GM12878 (cell line): ENCODE results near the gene SKAP1. TPM values are rescaled to one million over a fixed set of nuclear protein-coding genes. Genes with fewer than 3 reads are reported as not detected.

Experiments used
- ATAC-seq: fragments of 200-7000 bp; cut with Tn5 transposase; 3 replicates; pipeline ENCODE4 v1.9.1; 2020; ENCODE audit warnings: mild to moderate bottlenecking, moderate library complexity
- BruUV-seq: library from RNA; stranded (reverse); fragments of 400-500 nt; replicated peaks from 2 replicates; lab custom pipeline; 2021; lab: Mats Ljungman, UMichigan
- CTCF ChIA-PET: fragments of 300-600 bp; sonication (Branson Sonifier 250); formaldehyde crosslinking; extraction: SDS; loops from one replicate; lab custom pipeline; 2021; ENCODE audit warnings: inconsistent platforms; lab: Yijun Ruan, JAX
- POLR2A ChIA-PET: fragments of 350-600 bp; formaldehyde crosslinking; extraction: SDS; loops from one replicate; lab custom pipeline; 2021; ENCODE audit warnings: inconsistent platforms; lab: Charles Lee
- RAD21 ChIA-PET: fragments of 300-600 bp; sonication (Branson Sonifier 250); formaldehyde crosslinking; loops from one replicate; lab custom pipeline; 2023; ENCODE audit warnings: antibody characterized with exemption; ENCODE audit not compliant: unreplicated experiment; lab: Charles Lee
- SMC1A ChIA-PET: fragments of 300-600 bp; sonication (Branson Sonifier 250); formaldehyde crosslinking; loops from one replicate; lab custom pipeline; 2023; ENCODE audit not compliant: unreplicated experiment, uncharacterized antibody; lab: Charles Lee
- DNase-seq: peaks from one replicate; pipeline ENCODE4 v3.0.0-alpha.2; 2011; ENCODE audit warnings: low read depth, low spot score
- FAIRE-seq: peaks from 3 replicates; lab custom pipeline; 2011; peaks lifted over from hg19 to GRCh38; lab: Jason Lieb, UNC
- H2AFZ ChIP-seq: 2 replicates; pipeline ENCODE4 v1.6.0; 2011; ENCODE audit warnings: low read depth, low read length, control low read depth; ENCODE audit not compliant: control insufficient read depth
- H3K27ac ChIP-seq: 2 replicates; pipeline ENCODE4 v1.5.1; 2011; ENCODE audit warnings: control low read depth; ENCODE audit not compliant: control insufficient read depth, insufficient read depth
- H3K27me3 ChIP-seq, 2 experiments: replicated peaks in 1 of 2; 2 replicates each; pipeline versions ENCODE4 v1.6.0 to v1.6.1; 2011; ENCODE audit warnings: low read length in 1 of 2; ENCODE audit not compliant: control insufficient read depth in 2 of 2, insufficient read depth in 2 of 2
- H3K36me3 ChIP-seq, 2 experiments: 2 replicates each; pipeline ENCODE4 v1.5.1; 2011; ENCODE audit warnings: low read length in 1 of 2; ENCODE audit not compliant: control insufficient read depth in 2 of 2, insufficient read depth in 2 of 2
- H3K4me1 ChIP-seq: 2 replicates; pipeline ENCODE4 v1.6.1; 2011; ENCODE audit warnings: mild to moderate bottlenecking, low read length, moderate library complexity, mixed read lengths; ENCODE audit not compliant: control insufficient read depth, insufficient read depth
- H3K4me2 ChIP-seq: 2 replicates; pipeline ENCODE4 v1.6.0; 2011; ENCODE audit warnings: control low read depth; ENCODE audit not compliant: control insufficient read depth, insufficient read depth
- H3K4me3 ChIP-seq: fragments of 200-600 bp; sonication (generic); 2 replicates; pipeline ENCODE4 v1.5.1; 2016
- H3K79me2 ChIP-seq: 2 replicates; pipeline ENCODE4 v1.6.0; 2011; ENCODE audit warnings: low read length; ENCODE audit not compliant: control insufficient read depth, insufficient read depth
- H3K9ac ChIP-seq: 2 replicates; pipeline ENCODE4 v1.8.0; 2011; ENCODE audit warnings: low read length, control low read depth, mixed read lengths; ENCODE audit not compliant: control insufficient read depth, insufficient read depth
- H3K9me3 ChIP-seq: replicated peaks from 3 replicates; pipeline ENCODE4 v1.5.1; 2011; ENCODE audit warnings: mild to moderate bottlenecking, low read length; ENCODE audit not compliant: control insufficient read depth, insufficient read depth
- H4K20me1 ChIP-seq: 2 replicates; pipeline ENCODE4 v1.6.0; 2011; ENCODE audit not compliant: control insufficient read depth, insufficient read depth
- BCLAF1 ChIP-seq: fragments of 450-650 bp; IDR thresholded peaks from 2 replicates; pipeline ENCODE4 v1.6.1; 2017; ENCODE audit warnings: antibody characterized with exemption, mild to moderate bottlenecking, moderate library complexity
- CREM ChIP-seq: IDR thresholded peaks from 2 replicates; pipeline ENCODE4 v1.6.1; 2014; ENCODE audit warnings: antibody characterized with exemption, low read depth
- EED ChIP-seq: sonication (generic); IDR thresholded peaks from 2 replicates; pipeline ENCODE4 v1.6.1; 2016; ENCODE audit warnings: antibody characterized with exemption, low read depth
- ELK1 ChIP-seq: IDR thresholded peaks from 2 replicates; pipeline ENCODE4 v1.6.1; 2012; ENCODE audit warnings: low read depth, low read length, improper control_type of control experiment
- FOS ChIP-seq: IDR thresholded peaks from 3 replicates; pipeline ENCODE4 v1.6.1; 2011; ENCODE audit warnings: borderline replicate concordance; ENCODE audit not compliant: insufficient read length; ENCODE audit errors: extremely low read depth
- IRF4 ChIP-seq: IDR thresholded peaks from 2 replicates; pipeline ENCODE4 v1.6.1; 2011; ENCODE audit warnings: low read depth, low read length
- KLF5 ChIP-seq: fragments of 450-650 bp; IDR thresholded peaks from 2 replicates; pipeline ENCODE4 v1.6.1; 2014; ENCODE audit warnings: mild to moderate bottlenecking; ENCODE audit not compliant: partially characterized antibody
- MEF2B ChIP-seq: fragments of 450-650 bp; IDR thresholded peaks from 2 replicates; pipeline ENCODE4 v1.6.1; 2018; ENCODE audit warnings: mild to moderate bottlenecking, moderate library complexity; ENCODE audit not compliant: partially characterized antibody, poor library complexity, severe bottlenecking
- PBX3 ChIP-seq: IDR thresholded peaks from 2 replicates; pipeline ENCODE4 v1.6.1; 2011; ENCODE audit warnings: mild to moderate bottlenecking, low read depth, low read length, moderate library complexity; ENCODE audit not compliant: insufficient replicate concordance
- RCOR1 ChIP-seq: conservative IDR thresholded peaks from 2 replicates; pipeline ENCODE4 v1.6.1; 2012; ENCODE audit warnings: low read depth, low read length, improper control_type of control experiment
- SMC3 ChIP-seq: IDR thresholded peaks from 2 replicates; pipeline ENCODE4 v1.6.1; 2011; ENCODE audit warnings: low read length, improper control_type of control experiment, borderline replicate concordance
- SREBF1 ChIP-seq: IDR thresholded peaks from 2 replicates; pipeline ENCODE4 v1.6.1; 2012; ENCODE audit warnings: mild to moderate bottlenecking, low read length
- ZNF24 ChIP-seq: fragments of 450-650 bp; IDR thresholded peaks from 2 replicates; pipeline ENCODE4 v1.6.1; 2017; ENCODE audit warnings: antibody characterized with exemption, mild to moderate bottlenecking
- WGBS: methylation state at CpG from one replicate; pipeline ENCODE4 v1.1.6; 2016; ENCODE audit warnings: low lambda C conversion rate; ENCODE audit not compliant: insufficient replicate concordance, insufficient coverage; ENCODE audit errors: missing lambda C conversion rate; 5-methylcytosine and 5-hydroxymethylcytosine counted together
- in situ Hi-C: fragments of 300-500 bp; cut with MboI; formaldehyde crosslinking; loops from 9 replicates; pipeline ENCODE4 v1.14.3; 2018; ENCODE audit warnings: mixed read lengths
- intact Hi-C: fragments of 100-400 bp; cut with micrococcal nuclease; formaldehyde crosslinking; loops from one replicate; pipeline ENCODE4 v1.14.2; 2022; ENCODE audit not compliant: unreplicated experiment
- polyA plus RNA-seq, 11 experiments: library from polyadenylated mRNA; depleted of rRNA in 4 of 11; unstranded in 6 of 11; stranded (reverse) in 5 of 11; fragments of >200 nt; fragmentation: Nextera tagmentation in 4 of 11; fragmentation: Illumina TruSeq in 1 of 11; extraction: Ambion mirVana in 4 of 11; extraction: Trizol in 1 of 11; gene quantifications; 1 replicate in 1 of 11; 2 replicates in 10 of 11; pipeline versions ENCODE4 v1.2.1 to v1.2.3, GENCODE V29; 2011 to 2016; ENCODE audit warnings: inconsistent platforms in 2 of 11, missing spikeins in 2 of 11, low read depth in 1 of 11
- total RNA-seq, 4 experiments: library from RNA; depleted of rRNA in 3 of 4; stranded (reverse); fragments of >200 nt in 3 of 4; fragmentation: Illumina TruSeq in 1 of 4; extraction: Trizol in 1 of 4; gene quantifications; 2 replicates each; pipeline versions ENCODE4 v1.2.1 to v1.2.3, GENCODE V29; 2013 to 2021

The SKAP1 gene
- total and polyA plus RNA-seq, 10 of the 15 experiments (the other 5 are each of a cell fraction or from before 2014, with no cell fraction given), result 17.1 to 97.6 (median 35.9) TPM

- H3K4me3 ChIP-seq, result no peak overlapping the region
- ATAC-seq, result no peak
- intact Hi-C loops (no loop called here), in situ Hi-C loops (no loop called here)
- no peak for DNase-seq
- TF ChIP-seq EED (no peak), MEF2B (no peak), SMC3 (no peak), PBX3 (no peak), ELK1 (no peak), CREM (no peak), KLF5 (no peak), SREBF1 (no peak), FOS (no peak), BCLAF1 (no peak), RCOR1 (no peak), ZNF24 (no peak), IRF4 (no peak)
- SMC1A ChIA-PET, result interaction anchor here (0.6 to 2.5 kb wide), 6 partner anchors 9 to 27 kb away, joined by 3 to 6 read pairs (median 4); no protein-coding TSS in a partner anchor
- H3K4me1 ChIP-seq, result peaks cover 5% of the 10 kb centered on the region; the same call in 1 of the 2 replicates
- BruUV-seq, result no TSS peak
- FAIRE-seq, result no peak
- H3K9me3 ChIP-seq, result no peaks in the 10 kb centered on the region
- H4K20me1 ChIP-seq, result no peaks in the 10 kb centered on the region
- H3K36me3 ChIP-seq, result no peaks in the 10 kb centered on the region; a peak in 1 of 4 replicates
- WGBS, result 50% methylated on average over 2 of the region's 2 CpGs
- no peak overlapping the region for H3K27ac ChIP-seq
- CTCF ChIA-PET, result interaction anchor here (1.1 to 2.4 kb wide), 5 partner anchors 9 to 358 kb away, joined by 3 to 7 read pairs (median 3); no protein-coding TSS in a partner anchor
- H3K9ac ChIP-seq, result no peak overlapping the region
- POLR2A ChIA-PET, result interaction anchor here (0.6 kb wide), 1 partner anchor 36 kb away, joined by 4 read pairs; no protein-coding TSS in a partner anchor
- RAD21 ChIA-PET, result interaction anchor here (1.4 kb wide), 1 partner anchor 10 kb away, joined by 7 read pairs; no protein-coding TSS in a partner anchor
- no peak overlapping the region for H3K4me2 ChIP-seq
- no peaks in the 10 kb centered on the region for H3K79me2 ChIP-seq
- H3K27me3 ChIP-seq, result no peaks in the 10 kb centered on the region
- H2AFZ ChIP-seq, result no peak overlapping the region
These were observed 195.1 kb downstream of the SKAP1 start for GRCh38 chr17:48234922-48235321.
